Measurements from ENCODE around the gene GTF2IRD1.
"Not testable (repeated sequence)": the region's sequence is repeated elsewhere in the genome, so short reads cannot be mapped to it uniquely, and the experiment has no call there.

Gene GTF2IRD1

GRCh38 chr7:74606909-74607510 lies 153.3 kb downstream of the GTF2IRD1 start:
- DNase-seq: no peak

- DNase-seq: peak; percentile 43
These were observed 158.5 kb downstream of the GTF2IRD1 start for GRCh38 chr7:74612015-74612829.

GRCh38 chr7:74615933-74616780 lies 162.5 kb downstream of the GTF2IRD1 start:
- DNase-seq: no peak

GRCh38 chr7:74617180-74617744 lies 163.6 kb downstream of the GTF2IRD1 start:
- DNase-seq: peak; percentile 85

GRCh38 chr7:74619235-74619860 lies 165.6 kb downstream of the GTF2IRD1 start:
- no peak for DNase-seq

- DNase-seq: no peak
These were observed 168.6 kb downstream of the GTF2IRD1 start for GRCh38 chr7:74622228-74622749.

- DNase-seq: no peak
These were observed 169.4 kb downstream of the GTF2IRD1 start for GRCh38 chr7:74623135-74623534.

- DNase-seq: peak; percentile 86
These were observed 171.7 kb downstream of the GTF2IRD1 start for GRCh38 chr7:74625446-74625845.

- peak; percentile 34 for DNase-seq
These were observed 174.1 kb downstream of the GTF2IRD1 start for GRCh38 chr7:74627661-74628411.

- DNase-seq: no peak
These were observed 178.8 kb downstream of the GTF2IRD1 start for GRCh38 chr7:74632505-74632904.

- DNase-seq: peak; percentile 89
These were observed 179.8 kb downstream of the GTF2IRD1 start for GRCh38 chr7:74633451-74633921.

- no peak for DNase-seq
These were observed 184.0 kb downstream of the GTF2IRD1 start for GRCh38 chr7:74637745-74638144.

GRCh38 chr7:74650055-74650454 lies 196.3 kb downstream of the GTF2IRD1 start:
- peak; percentile 98 for DNase-seq

GRCh38 chr7:74650493-74651132 lies 196.9 kb downstream of the GTF2IRD1 start:
- DNase-seq: peak; percentile 78

GRCh38 chr7:74651133-74651504 lies 197.4 kb downstream of the GTF2IRD1 start:
- not testable (repeated sequence) for DNase-seq

Measured in OCI-M1 (cell line).